Measurements from ENCODE around the gene HIVEP3.

Gene HIVEP3

DNA sequence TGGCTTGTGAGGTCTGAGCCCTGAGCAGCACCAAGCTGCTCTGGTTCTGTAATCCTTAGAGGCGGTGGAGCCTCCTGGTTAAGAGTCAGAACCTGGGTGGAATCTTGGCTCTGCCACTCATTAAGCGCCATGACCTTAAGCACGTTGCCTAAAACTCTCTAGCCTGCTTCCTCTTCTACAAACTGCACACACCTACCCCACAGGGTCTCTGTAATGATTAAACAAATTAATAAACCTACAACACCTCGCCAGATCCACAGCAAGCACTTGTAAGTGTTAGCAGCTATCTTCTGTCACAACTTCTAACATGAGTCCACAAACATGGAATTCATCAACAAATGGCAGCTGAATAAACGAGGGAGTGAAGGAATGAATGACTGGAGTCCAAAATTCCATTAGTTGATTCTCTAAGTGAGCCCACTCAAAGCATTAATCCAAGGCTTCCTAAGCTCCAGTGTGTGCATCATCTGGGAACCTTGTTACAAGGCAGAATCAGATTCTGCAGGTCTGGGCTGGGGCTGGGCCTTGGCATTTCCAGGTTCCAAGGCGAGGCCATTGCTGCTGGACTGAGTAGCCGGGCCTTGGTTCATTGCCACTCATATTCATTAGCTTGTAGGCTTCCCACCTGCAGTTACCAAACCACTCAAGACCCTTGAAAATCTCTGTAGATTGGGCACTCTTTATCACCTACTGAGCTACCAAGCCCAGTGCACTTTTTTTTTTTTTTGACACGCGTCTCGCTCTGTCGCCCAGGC lies 168.6 kb downstream of the HIVEP3 start:
- DNase-seq = peak; percentile 8

DNA sequence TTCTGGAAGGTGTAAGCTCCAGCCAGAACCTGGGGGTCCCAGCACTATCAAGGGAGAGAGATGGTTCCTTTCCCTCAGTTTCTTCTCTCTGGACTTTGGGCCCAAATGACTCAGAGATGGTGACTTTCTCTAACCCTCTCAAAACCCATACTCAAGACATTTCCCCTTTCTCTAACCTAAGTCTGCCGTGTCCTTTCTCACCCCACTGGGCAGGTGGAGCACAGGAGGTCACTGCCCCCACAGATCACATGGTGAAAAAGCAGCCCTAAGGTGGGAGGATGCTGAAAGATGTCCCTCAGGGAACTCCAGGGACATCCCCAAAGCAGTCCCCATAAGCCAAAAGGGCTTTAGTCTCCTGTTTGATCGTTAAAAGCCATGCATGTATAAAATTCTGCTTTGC lies 173.7 kb downstream of the HIVEP3 start:
- no peak for DNase-seq

DNA sequence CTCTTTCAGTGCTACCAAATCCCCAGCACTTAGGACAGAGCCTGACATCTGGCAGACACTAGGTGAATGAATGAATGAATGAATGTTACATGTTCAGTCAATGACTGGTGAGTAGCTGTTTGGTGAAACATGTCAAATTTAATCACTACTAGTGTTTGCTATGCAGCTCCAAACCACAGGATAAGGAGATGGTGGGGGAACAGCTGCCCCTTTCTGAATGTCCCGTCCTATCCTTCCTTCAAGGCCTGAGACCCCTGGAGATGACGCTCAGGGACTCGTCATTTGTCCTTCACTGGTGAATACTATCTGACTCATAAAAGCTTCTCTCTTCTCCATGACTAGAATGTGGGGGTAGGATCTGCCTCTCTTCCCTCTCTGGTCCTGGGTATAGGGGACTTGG lies 175.4 kb downstream of the HIVEP3 start:
- no peak for DNase-seq

DNA sequence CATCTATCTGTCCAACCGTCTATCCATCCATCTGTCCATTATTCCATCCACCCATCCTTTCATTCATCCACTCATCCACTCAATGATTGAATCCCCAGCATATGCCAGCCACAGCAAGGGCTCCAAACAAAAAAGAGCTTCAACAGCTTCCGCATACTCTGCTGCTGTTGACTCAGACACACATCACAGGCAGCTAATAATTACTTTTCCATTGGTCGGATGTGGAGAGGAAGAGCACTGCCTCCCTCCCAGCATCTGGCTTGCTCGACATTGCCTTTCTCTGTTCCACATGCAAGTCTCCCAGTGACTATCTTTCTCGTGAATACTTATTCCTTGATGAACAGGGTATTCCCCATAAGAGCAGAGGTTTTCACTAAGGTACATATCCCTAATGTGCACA lies 176.5 kb downstream of the HIVEP3 start:
- no peak for DNase-seq

DNA sequence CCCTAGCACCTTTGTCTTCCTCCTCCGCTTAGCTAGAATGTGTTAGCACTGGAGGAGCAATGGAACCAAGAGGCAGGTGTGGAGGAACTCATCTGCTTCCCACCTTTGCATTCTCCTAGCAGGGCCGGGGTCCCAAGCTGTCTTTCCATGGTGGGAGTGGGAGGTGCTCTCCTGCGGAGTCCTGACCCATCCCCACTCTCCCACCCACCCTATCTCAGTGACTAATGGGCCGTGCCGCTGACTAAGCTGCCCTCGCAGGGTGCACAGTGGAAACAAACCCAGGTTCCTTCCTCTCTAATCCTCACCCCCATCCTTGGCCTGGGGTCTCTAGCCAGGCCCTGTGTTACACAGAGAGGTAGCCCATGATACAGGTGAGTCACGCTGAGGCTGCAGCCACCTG lies 177.5 kb downstream of the HIVEP3 start:
- DNase-seq = no peak

DNA sequence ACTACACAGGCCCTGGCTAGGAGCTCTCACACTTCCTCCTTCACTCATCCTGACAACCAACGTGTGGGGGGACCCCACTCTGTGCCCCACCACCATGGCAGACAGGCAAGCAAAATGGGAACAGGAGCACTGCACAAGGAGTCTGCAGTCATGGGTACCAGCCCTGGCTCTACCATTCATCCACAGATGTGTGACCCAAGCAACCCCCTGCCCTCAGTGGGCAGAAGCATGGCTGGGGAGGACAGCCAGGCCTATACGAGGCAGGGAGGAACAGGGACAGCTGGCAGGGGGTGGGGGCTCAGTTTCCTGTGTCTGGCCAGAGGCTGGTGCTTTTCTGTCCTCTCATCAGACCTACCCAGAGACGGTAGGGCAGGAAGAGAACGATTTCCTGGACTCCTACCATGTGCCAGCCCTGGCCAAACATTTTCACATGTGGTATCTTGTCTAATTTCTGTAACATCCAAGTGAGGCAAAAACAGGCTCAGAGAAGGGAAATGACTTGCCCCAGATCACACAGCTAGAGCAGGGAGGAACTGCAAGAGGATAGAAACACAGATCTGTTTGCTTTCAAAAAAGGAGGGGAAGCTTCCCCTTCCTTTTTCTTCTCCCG lies 178.0 kb downstream of the HIVEP3 start:
- DNase-seq = no peak

DNA sequence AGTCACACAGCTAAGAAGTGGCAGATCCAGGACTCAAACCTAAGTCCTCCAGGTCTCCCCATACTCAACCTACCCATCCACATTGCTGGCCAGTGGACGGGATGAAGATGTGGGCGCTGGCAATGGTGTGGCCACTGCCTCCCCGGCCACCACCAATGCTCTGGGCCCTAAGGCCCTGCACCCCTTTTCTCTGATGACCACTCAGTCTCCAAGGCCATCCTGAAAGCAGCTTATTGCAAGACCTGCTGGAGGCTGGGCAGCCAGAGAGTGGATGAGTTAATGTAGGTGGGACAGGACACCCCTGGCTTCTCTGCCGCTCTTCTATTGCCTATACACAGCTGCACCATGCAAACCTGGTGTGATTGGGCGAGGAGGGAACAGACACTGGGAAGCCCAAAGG lies 178.7 kb downstream of the HIVEP3 start:
- DNase-seq = no peak

DNA sequence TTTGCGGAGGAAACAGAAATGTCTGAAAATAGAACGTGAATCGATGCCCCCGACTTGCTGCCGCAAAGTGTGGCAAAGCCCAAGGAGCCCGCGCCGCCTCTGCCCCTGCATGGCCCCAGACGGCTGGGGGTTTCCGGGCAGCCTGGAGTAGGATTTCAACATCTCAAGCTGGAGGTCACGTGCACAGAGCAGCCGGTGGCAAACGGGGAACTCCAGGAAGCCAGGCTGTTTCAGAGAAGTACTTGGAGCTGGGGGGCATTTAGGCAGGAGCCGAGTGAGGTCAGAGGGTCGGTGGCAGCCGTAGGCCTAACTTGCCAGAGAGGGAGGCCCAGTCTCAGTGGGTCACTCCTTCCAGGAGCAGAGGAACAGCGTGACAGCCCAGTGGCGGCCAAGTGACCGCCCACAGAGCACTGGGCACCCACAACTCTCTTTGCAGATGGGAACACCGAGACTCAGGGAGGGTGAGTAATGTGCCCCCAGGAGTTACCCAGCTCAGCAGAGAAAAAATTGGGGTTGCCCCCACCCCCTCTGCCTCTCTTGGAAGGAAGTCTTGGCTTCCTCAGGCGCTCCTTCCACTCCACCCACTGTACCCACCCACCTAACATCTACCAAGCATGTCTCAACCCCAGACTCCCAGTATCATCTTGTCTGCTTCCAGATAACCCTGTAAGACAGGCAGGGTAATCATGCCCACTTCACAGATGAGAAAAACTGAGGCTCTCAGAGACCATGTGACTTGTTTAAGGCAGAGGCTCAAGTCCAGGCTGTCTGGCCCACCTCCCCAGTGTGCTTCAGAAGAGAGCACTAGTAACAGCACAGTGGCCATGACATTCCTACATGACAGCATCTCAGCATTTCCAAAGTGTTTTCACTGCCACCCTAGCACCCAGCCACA lies 179.4 kb downstream of the HIVEP3 start:
- DNase-seq = peak; percentile 90

DNA sequence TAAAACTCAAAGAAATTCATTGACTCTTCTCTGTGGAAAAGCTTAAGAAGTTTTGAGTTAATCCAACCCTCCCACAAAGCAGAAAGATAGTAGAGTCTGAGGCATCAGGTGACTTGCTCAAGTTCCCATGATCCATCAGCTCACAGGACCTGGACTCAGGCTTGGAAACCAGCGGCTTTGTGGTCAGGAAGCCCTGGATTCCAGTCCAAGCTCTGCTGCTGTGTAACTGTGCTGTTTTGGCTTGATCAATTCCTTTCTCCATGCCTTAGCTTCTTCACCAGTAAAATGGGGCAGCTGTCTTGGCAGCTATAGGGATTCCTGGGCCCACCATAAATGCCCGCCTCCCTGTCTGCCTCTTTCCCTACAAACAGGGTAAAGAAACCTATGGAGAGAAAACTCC lies 180.2 kb downstream of the HIVEP3 start:
- DNase-seq = no peak

DNA sequence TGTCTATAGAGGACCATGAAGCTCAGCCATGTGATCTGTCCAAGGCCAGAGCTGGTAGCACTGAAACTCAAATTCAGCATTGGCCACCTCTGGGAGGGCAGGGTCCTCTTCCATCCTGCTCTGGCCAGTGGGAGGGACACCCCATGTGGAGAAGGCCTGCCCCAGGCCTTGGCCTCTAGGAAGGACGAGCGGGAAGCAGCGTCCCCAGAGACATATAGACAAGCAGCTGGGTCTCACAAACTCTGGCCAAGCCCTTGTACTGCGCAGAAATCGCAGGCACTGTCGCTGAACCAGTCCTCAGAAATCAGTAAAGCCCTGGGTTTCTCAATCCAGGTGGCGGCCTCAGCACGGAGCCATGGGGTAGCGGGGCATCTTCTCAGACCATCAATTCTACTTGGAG lies 180.7 kb downstream of the HIVEP3 start:
- DNase-seq = no peak

DNA sequence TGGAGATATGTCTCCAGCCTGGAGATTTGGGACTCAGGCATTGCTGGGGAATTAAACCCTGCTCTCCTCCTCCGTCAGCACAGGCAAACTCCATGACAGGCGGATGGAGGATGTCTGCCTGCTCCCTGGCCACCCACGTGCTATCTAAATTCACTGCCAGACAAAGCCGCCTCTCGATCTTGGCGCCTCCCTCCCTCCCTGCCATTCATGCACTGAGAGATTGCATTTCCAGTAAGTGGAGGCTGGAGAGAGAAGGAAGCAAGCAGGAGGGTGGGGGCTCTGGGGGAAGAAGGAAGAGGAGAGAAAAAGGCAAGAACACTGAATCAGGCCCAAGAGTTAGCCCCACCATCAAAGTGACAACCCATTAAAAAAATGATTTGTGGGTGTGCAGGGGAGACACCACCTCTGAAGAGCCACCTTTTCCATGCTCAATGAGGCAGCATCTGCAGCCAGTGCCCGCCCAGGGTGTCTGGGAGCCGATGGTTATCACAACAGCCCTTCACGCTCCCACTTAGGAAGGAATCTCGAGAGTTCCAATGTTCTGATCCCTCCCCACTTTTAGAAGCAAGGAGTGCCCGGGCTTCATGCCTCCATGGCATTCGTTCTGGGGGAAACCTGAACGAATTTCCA lies 183.0 kb downstream of the HIVEP3 start:
- DNase-seq = no peak

DNA sequence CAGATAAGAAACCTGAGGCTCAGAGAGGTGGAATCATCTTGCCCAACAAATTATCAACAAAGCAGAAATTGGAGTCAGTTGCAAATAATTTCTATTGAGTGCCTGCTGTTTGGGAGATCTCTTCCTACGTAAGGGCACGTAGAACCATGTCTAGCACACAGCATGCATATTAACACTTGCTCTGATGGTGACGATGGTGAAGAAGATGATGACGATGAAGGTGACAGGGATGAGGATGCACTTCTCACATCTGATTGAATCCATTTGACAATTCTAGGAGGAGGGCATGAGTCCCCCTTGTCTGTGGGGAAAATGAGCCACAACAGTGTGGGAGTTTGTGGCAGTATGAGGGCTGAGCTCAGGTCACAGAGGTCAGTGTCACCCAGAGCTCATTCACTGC lies 183.6 kb downstream of the HIVEP3 start:
- DNase-seq = no peak

DNA sequence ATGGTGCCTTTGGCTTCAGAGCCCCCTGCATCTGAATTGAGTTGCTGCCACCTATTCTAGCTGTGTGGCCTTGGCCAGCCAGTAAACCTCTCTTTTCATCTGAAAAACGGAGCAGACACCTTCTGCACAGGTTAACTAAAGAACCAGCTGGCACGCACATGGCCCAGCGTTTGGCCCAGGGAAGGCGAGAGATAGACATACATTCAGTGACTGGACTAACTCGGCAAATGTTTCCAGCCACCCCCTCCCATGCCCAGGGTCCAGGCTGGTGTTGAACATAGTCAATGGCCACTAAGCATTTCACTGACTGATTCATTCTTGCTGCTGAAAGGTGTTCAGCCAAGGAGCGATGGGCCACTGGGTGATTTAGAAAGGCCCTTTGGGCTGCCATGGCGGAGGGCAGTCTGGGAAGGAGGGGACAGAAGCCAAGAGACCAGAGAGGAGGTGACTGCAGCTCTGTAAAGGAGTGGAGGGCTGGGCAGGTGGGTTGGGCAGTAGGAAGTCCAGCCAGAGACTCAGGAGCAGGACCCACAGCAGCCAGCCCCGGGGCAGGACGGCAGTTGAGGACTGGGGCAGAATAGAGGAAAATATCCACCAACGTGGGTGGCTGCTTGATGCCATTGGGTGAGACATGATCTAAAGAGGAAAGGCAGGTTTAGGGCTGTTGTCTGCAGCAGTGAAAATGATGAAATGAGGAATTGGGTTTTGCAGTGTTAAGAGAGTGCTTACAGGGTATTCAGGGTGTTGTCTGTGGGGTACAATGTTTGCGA lies 184.3 kb downstream of the HIVEP3 start:
- no peak for DNase-seq

DNA sequence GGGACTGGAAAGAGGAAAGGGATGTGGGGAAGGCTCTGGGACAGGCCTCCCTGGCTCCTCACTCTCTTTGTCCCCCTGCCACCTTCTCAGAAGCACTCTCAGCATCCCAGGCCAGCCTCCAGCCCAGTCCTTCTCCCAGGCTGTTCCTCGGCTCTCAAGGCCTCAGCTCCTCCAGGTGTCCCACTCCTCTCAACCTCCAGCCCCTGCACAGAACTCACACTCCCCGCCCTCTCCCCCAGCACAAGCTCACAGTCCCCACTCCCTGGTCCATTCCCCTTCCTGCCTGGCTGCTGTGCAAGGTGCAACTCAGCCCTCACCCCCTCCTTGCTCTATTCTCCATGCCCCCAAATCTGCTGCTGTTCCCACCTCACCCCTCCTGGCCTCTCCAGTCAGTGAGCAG lies 185.0 kb downstream of the HIVEP3 start:
- no peak for DNase-seq

DNA sequence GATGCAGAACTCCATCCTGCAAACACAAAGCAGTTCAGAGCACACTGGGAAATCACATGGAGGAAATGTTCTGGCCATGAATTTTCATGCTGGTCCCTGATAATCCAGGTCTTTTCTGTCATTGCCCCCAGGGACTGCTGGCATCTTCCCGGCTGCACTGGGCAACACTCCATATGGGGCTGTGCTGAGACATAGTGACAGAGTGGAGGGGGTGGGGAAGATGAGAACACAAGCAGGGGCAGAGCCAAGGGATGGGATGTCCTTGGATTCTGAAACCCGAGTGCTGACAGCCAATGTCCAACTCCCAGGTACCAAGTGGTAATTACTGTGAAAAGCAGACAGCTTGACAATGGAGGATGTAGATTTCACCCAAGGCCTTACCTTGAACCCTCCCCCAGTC lies 185.7 kb downstream of the HIVEP3 start:
- DNase-seq = no peak

DNA sequence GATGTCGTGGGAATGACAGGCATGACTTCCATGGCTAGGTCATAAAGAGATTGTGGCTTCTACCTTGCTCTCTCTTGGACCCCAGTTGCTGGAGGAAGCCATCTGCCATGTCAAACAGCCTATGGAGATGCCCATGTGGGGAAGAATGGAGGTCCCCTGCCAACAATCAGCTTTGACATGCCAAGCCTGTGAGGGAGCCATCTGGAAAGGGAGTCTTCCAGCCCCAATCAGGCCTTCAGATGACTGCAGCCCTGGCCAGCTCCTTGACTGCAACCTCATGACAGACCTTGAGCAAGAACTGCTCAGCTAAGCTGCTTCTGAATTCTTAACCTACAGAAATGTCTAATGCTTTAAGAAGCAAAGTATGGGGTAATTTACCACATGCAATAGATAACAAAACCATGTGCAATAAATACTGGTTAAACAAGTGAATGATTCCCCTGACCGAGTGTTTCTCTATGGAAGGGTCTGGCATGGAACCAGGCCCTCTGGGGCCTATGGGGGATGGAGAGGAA lies 187.1 kb downstream of the HIVEP3 start:
- DNase-seq = no peak

DNA sequence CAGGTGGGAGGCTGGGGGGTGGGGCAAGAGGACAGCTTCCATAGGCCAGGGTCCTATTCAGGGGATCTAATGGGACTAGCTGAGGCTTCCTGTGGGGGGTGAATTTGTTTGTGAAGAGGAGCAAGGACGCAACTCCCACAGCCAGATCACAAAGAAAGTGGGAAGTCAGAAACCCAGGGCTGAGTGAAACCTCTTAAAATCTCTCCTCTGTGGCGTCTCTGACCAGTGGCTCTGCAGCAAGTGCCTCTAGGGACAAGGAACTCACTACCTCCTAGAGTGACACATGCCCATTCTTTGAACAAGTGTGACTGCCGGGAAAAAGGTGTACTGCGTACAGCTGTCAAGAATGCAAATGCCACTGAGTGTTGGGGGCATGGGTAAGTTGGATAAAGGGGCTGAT lies 187.9 kb downstream of the HIVEP3 start:
- DNase-seq = no peak

DNA sequence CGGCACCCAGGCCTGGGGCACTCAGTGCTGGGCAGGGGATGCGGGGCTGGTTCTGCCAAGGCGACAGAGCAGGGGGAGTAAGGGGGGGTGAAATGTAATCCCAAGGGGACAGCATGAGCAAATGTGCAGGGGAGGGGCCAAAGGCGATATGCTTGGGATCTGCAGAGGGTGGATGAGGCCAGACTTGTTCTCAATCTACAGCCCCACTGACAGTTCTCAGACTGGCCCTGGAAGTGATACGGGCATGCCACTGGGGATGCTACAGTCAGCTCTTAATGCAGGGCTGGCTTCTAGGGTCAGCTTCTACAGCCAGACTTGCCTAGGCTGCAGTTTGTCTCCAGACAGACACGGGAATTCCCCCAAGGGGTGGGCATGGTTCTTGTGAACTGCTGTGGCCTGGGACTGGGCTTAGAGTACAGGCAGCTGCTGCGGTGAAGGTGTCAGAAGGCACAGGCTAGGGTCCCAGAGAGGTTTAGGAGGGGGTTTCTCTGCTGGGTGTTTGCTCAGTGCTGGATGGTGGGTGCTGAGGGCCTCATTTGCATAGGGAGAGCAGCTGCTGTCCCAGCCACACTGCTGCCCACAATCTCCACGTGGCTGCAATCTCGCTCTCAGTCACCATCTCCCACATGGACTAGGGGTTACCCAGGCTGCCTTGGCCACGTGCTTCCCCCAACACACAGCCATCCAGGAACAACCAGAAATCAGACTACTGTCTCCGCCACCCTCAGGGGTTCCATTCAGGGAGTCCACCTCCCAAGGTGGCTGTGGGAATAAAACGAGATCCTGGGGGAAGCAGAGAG lies 190.1 kb downstream of the HIVEP3 start:
- DNase-seq = peak; percentile 44

DNA sequence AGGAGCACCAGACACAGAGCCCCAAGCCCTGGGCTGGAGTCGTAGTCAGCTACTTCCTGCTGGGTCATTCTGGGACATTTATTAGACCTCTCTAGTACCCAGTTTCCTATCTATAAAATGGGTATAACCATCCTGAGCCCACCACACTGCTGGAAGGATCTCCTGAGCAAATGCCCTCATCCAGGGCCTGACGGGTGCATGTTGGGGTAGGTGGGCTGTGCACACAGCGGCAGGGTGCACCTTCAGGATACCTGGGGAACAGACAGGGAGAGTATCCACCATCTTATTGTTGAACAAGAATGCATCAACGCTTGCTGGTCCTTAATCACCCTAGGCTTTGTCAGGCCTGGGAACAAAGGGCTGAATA lies 191.0 kb downstream of the HIVEP3 start:
- DNase-seq = no peak

DNA sequence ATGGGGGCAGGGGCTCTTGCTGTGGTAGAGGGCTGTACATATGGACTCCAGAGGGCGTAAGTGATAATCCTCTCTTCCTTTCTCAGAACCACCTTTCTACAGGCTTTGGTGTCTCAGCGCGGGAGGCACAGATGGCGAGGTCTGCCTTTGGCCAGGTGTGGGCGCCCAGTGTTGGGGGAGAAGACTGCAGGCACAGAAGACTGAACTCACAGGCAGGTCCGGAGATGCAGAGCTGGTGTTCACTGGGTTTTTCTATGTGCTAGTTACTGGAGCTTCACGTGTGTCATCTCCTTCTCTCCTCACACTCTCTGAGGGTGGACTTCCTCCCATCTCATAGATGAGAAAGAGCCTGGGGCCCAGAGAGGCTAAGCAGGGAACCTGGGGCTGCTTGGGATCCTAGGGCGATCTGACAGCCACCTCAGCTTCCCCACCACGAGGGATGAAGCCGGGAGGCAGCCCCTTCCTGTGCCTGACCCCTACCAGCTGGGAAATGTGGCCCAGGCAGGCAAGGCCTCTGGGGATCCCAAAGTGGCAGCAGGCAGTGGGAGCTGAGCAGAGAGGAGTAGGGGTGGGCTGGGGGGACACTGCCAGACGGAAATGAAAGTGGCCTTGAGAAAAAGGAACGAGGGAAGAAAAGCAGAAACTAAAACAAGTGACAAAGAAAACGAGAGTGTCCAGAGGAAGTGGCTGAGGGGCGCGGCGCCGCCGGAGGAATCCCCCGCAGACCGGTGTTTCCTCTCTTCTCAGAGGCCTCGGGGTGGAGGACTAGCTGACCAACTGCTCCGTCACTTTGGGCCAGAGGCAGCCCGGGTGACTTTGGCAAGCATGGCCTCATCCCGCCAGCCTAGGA lies 191.6 kb downstream of the HIVEP3 start:
- peak; percentile 75 for DNase-seq

DNA sequence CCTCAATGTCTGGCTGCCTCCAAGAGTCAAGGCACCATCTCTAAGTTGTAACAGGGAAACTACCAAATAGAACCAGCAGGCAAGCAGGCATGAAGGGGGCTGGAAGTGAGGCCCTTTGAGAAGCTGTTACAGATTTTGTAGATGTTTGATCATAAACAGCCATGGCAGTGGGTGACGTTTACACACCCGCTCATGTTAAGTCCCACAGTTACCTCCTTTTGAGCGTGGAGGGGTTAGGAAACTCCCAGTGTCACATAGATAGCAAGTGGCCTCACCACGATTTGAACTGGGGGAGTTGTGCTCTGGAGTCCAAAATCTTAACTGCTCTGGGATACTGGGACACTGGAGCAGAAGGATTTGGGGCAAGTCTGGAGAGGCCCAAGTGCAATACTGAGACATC lies 192.4 kb downstream of the HIVEP3 start:
- no peak for DNase-seq

All from femur (tissue), 1 donor.